CD4-positive, alpha-beta T cell treated with Interferon alpha-2 for 1 hour (primary cell): Measurements from ENCODE around the gene MAP1LC3C.
"Not testable (repeated sequence)": the region's sequence is repeated elsewhere in the genome, so short reads cannot be mapped to it uniquely, and the experiment has no call there.

Source experiments
- DNase-seq, 2 donors: peaks; one replicate each; pipeline ENCODE4 v3.0.0-alpha.2; 2020 to 2022

MAP1LC3C gene

GRCh38 chr1:241990040-241990439 lies 8.9 kb downstream of the MAP1LC3C start:
- DNase-seq = no peak

GRCh38 chr1:241988389-241988930 lies 10.4 kb downstream of the MAP1LC3C start:
- DNase-seq = not testable (repeated sequence)

GRCh38 chr1:241985787-241986186 lies 13.1 kb downstream of the MAP1LC3C start:
- DNase-seq = peak in 1 of 2 donors; percentile 2

GRCh38 chr1:241979926-241980325 lies 19.0 kb downstream of the MAP1LC3C start:
- no peak for DNase-seq

GRCh38 chr1:241979071-241979470 lies 19.8 kb downstream of the MAP1LC3C start:
- no peak for DNase-seq

GRCh38 chr1:241976229-241976628 lies 22.7 kb downstream of the MAP1LC3C start:
- DNase-seq = no peak

- no peak for DNase-seq
Measured at GRCh38 chr1:241972703-241973369, 26.1 kb downstream of the MAP1LC3C start.

GRCh38 chr1:241968611-241969010 lies 30.3 kb downstream of the MAP1LC3C start:
- no peak for DNase-seq

- DNase-seq = peak; percentile 2 to 3
Measured at GRCh38 chr1:241964550-241965282, 34.2 kb downstream of the MAP1LC3C start.

GRCh38 chr1:241963722-241964121 lies 35.2 kb downstream of the MAP1LC3C start:
- DNase-seq = no peak

- DNase-seq = no peak
Measured at GRCh38 chr1:241962153-241962552, 36.7 kb downstream of the MAP1LC3C start.

- DNase-seq = no peak
Measured at GRCh38 chr1:241957692-241958494, 41.0 kb downstream of the MAP1LC3C start, which contains the start of gene BECN2. Gene BECN2 (plus strand): TSS chr1:241957767. CDS start chr1:241957767, 0 bp downstream.

GRCh38 chr1:241950390-241950789 lies 48.5 kb downstream of the MAP1LC3C start:
- DNase-seq = no peak

- no peak for DNase-seq
Measured at GRCh38 chr1:241947354-241947753, 51.5 kb downstream of the MAP1LC3C start.
